ENCODE data around the gene CDK18. TPM values are rescaled to one million over a fixed set of nuclear protein-coding genes. Genes with fewer than 3 reads are reported as not detected.

The CDK18 gene
- polyA plus RNA-seq, 1 donor from 2014 or later, result not detected

- Histone ChIP-seq H3F3A (ENCODE audit: insufficient read depth, low read length, poor library complexity, severe bottlenecking) (no peaks in the 10 kb centered on the region), H3K36me3 (ENCODE audit: insufficient read depth, low read length) (no peaks in the 10 kb centered on the region), H3K27ac (ENCODE audit: low read length) (no peak overlapping the region), H3K9ac (ENCODE audit: low read length) (no peak overlapping the region), H3K79me2 (replicated peaks; ENCODE audit: insufficient read depth, low read length) (no peaks in the 10 kb centered on the region), H3K9me3 (ENCODE audit: low read length) (no peaks in the 10 kb centered on the region), H4K20me1 (ENCODE audit: insufficient read depth) (no peaks in the 10 kb centered on the region), H3K4me2 (ENCODE audit: low read length) (no peak overlapping the region), H2AFZ (ENCODE audit: low read depth, low read length) (no peak overlapping the region), H3K27me3 (ENCODE audit: insufficient read depth, low read depth, low read length) (no peaks in the 10 kb centered on the region), H3K4me3 (ENCODE audit: low read length) (no peak overlapping the region), H3K9me2 (ENCODE audit: insufficient read depth, low read length) (no peaks in the 10 kb centered on the region)
- TF ChIP-seq REST (IDR thresholded peaks at IDR 0.05; ENCODE audit: borderline replicate concordance), result no peak
- TF ChIP-seq SMC3 (conservative IDR thresholded peaks at IDR 0.05; ENCODE audit: poor library complexity), result no peak
- TF ChIP-seq EP300 (conservative IDR thresholded peaks at IDR 0.05; ENCODE audit: poor library complexity, severe bottlenecking), result no peak
- no peak for TF ChIP-seq RAD21 (conservative IDR thresholded peaks at IDR 0.05)
- no peak for TF ChIP-seq TAF1 (IDR thresholded peaks at IDR 0.05; ENCODE audit: low read depth)
- TF ChIP-seq MXI1 (conservative IDR thresholded peaks at IDR 0.05; ENCODE audit: poor library complexity, severe bottlenecking), result no peak
- TF ChIP-seq POLR2AphosphoS5 (IDR thresholded peaks at IDR 0.05), result no peak
- no peak for TF ChIP-seq CTCF (IDR thresholded peaks at IDR 0.05; ENCODE audit: poor library complexity, severe bottlenecking)
- TF ChIP-seq EZH2 (IDR thresholded peaks at IDR 0.05; ENCODE audit: borderline replicate concordance, insufficient read depth, low read length, poor library complexity, severe bottlenecking), result no peak
Observed at GRCh38 chr1:205538235-205538840, 33.9 kb downstream of the CDK18 start.

GRCh38 chr1:205541161-205541886 lies 36.9 kb downstream of the CDK18 start:
- no peaks in the 10 kb centered on the region for H3K9me2 ChIP-seq (ENCODE audit: insufficient read depth, low read length)
- no peaks in the 10 kb centered on the region for H3K9me3 ChIP-seq (ENCODE audit: low read length)
- no peak overlapping the region for H3K9ac ChIP-seq (ENCODE audit: low read length)
- H2AFZ ChIP-seq (ENCODE audit: low read depth, low read length), result no peak overlapping the region
- no peaks in the 10 kb centered on the region for H4K20me1 ChIP-seq (ENCODE audit: insufficient read depth)
- no peaks in the 10 kb centered on the region for H3K27me3 ChIP-seq (ENCODE audit: insufficient read depth, low read depth, low read length)
- no peak overlapping the region for H3K4me2 ChIP-seq (ENCODE audit: low read length)
- H3K4me3 ChIP-seq (ENCODE audit: low read length), result no peak overlapping the region
- no peaks in the 10 kb centered on the region for H3K79me2 ChIP-seq (replicated peaks; ENCODE audit: insufficient read depth, low read length)
- no peak for TF ChIP-seq EZH2 (IDR thresholded peaks at IDR 0.05; ENCODE audit: borderline replicate concordance, insufficient read depth, low read length, poor library complexity, severe bottlenecking)
- TF ChIP-seq CTCF (IDR thresholded peaks at IDR 0.05; ENCODE audit: poor library complexity, severe bottlenecking), result no peak
- TF ChIP-seq REST (IDR thresholded peaks at IDR 0.05; ENCODE audit: borderline replicate concordance), result no peak
- TF ChIP-seq TAF1 (IDR thresholded peaks at IDR 0.05; ENCODE audit: low read depth), result no peak
- no peaks in the 10 kb centered on the region for H3K36me3 ChIP-seq (ENCODE audit: insufficient read depth, low read length)
- no peak overlapping the region for H3K27ac ChIP-seq (ENCODE audit: low read length)
- no peaks in the 10 kb centered on the region for H3F3A ChIP-seq (ENCODE audit: insufficient read depth, low read length, poor library complexity, severe bottlenecking)

All from neural cell (in vitro differentiated cells).